Measurements from ENCODE around the gene NUP98.

NUP98 gene

DNA sequence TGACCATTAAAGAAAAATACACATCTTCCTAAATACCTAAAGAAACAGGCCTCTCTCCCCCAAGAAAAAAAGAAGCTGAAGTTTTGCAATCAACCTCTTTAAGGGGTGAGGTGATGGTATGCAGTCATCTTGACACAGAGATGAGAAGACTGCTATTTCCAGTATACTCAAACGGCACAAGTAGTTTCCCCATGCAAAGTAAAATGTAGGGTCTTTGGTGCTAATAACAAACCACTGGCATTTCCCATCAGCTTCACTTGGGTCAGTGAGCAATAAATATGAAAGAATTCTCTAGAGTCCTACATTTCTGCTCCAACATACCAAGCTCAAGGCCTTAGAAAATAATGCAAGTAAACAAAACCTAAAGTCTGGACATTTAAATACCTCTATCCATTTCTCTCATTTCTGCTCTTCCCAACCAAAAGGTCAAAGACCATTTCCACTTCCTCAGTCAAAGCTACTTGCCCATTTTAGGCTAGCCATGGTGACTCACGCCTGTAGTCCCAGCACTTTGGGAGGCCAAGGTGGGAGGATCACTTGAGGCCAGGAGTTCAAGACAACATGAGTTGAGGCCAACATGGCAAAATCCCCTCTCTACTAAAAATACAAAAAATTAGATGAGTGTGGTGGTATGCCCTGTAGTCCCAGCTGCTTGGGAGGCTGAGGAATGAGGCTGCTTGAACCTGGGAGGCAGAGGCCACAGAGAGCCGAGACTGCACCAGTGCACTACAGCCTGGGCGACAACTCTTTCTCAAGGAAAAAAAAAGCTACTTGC lies 86.7 kb downstream of the NUP98 start:
- no peak for DNase-seq
- H3K36me3 Mint-ChIP-seq = peaks cover 35 to 53% of the 10 kb centered on the region in 2 donors
- no peak for ATAC-seq (replicated peaks)
- H3K4me3 Mint-ChIP-seq = no peak overlapping the region
- H3K9me3 Mint-ChIP-seq = no peaks in the 10 kb centered on the region
- H3K27me3 Mint-ChIP-seq = no peaks in the 10 kb centered on the region
- peak overlapping the region; percentile 53 for H3K27ac Mint-ChIP-seq
- peaks cover 3 to 7% of the 10 kb centered on the region in 2 donors for H3K4me1 Mint-ChIP-seq

DNA sequence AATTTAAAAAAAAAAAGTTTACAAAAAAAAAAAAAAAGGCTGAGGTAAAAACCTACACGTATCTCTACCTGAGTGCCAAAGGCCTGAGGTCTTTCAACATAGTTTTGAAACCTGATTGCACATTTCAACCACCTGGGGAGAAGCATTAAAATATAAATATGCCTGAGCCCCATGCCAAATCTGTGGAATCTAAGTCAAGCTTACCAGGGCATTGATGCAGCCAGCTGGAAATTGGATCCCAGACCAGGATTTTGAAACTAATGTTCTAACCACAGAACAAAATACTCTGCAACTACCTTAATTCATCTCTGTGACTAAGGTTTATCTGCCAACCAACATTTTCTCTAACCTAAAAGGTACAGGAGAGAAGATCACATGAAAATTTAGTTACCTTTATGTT lies 87.4 kb downstream of the NUP98 start:
- Mint-ChIP-seq H3K27me3 (no peaks in the 10 kb centered on the region), H3K36me3 (peaks cover 29 to 52% of the 10 kb centered on the region in 2 donors), H3K27ac (no peak overlapping the region), H3K4me3 (no peak overlapping the region), H3K4me1 (peaks cover 3 to 7% of the 10 kb centered on the region in 2 donors), H3K9me3 (no peaks in the 10 kb centered on the region)
- DNase-seq (no peak), ATAC-seq (replicated peaks) (no peak)

DNA sequence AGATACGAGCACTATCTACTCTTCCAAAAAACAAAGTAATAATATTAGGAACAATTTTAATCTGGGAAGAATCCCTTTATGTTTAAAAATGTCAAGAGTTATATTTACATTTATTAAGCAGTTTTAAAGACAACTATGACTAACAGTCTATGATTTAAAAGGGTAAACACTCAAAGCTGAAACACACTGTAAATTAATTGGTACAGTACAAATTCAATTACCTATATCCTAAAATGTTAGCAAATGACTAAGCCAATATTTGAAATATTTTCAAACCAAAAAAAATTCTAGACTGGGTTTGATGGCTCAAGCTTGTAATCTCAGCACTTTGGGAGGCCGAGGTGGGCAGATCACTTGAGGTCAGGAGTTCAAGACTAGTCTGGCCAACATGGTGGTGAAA lies 90.2 kb downstream of the NUP98 start:
- no peaks in the 10 kb centered on the region for H3K27me3 Mint-ChIP-seq
- H3K36me3 Mint-ChIP-seq = peaks cover 22 to 49% of the 10 kb centered on the region in 2 donors
- ATAC-seq (replicated peaks) = no peak
- DNase-seq = no peak
- H3K27ac Mint-ChIP-seq = no peak overlapping the region
- peaks cover 3 to 7% of the 10 kb centered on the region in 2 donors for H3K4me1 Mint-ChIP-seq
- H3K4me3 Mint-ChIP-seq = no peak overlapping the region
- no peaks in the 10 kb centered on the region for H3K9me3 Mint-ChIP-seq

DNA sequence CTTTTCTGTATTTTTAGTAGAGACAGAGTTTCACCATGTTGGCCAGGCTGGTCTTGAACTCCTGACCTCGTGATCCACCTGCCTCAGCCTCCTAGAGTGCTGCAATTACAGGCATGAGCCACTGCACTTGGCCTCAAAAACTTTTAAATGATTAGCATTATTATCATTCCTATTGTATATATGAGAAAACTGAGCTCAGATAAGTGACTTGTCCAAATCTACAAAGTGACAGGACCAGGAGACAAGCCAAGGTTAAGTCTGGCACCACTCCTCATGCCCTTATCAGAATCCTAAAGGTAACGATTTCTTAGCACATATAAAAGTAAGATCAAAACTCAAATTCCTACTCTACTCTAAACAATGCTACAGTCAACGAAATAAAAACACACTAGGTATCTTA lies 94.0 kb downstream of the NUP98 start:
- H3K36me3 Mint-ChIP-seq = peaks cover 31 to 48% of the 10 kb centered on the region in 2 donors
- no peak overlapping the region for H3K27ac Mint-ChIP-seq
- no peak for DNase-seq
- no peak for ATAC-seq (replicated peaks)
- H3K4me1 Mint-ChIP-seq = no peaks in the 10 kb centered on the region
- H3K27me3 Mint-ChIP-seq = no peaks in the 10 kb centered on the region
- H3K9me3 Mint-ChIP-seq = no peaks in the 10 kb centered on the region
- H3K4me3 Mint-ChIP-seq = no peak overlapping the region

DNA sequence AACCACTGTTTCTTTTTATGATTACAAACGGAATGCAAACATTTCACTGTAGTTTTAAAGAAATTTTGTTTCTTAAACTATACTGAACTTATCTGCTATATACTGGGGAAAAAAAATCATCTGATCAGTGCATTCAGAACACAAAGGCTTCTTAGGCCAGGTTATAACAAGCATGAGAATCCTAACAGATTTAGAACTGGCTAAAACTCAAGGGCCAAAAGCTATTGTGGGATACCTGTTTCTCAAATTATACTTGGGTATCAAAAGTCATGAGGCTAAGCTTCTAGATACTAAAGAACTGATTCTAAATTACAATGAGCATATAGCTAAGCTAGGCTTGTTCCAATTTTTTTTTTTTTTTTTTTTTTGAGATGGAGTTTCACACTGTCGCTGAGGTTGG lies 96.4 kb downstream of the NUP98 start:
- H3K27ac Mint-ChIP-seq = peak overlapping the region; percentile 42
- no peaks in the 10 kb centered on the region for H3K9me3 Mint-ChIP-seq
- H3K27me3 Mint-ChIP-seq = no peaks in the 10 kb centered on the region
- H3K4me1 Mint-ChIP-seq = no peaks in the 10 kb centered on the region
- DNase-seq (no peak), ATAC-seq (replicated peaks) (no peak)
- H3K4me3 Mint-ChIP-seq = no peak overlapping the region
- H3K36me3 Mint-ChIP-seq = peaks cover 34 to 44% of the 10 kb centered on the region in 2 donors

DNA sequence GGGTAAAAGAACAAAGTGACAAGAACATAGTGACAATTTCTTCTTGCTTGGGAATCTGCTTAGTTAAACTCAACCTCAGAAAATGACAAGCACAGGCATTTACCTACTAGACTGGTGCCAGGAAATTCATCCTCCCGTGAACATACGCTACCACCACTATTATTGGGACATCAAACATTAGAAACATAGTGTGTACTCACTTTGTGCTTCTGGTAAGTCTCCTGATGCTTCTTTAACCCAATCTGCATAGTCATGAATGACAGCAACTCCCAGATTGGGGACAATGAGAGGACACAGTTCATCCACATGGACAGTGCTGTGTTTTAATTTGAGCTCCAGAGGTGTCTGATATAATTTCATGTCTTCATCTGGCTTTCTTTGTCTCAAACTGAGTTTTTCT lies 96.9 kb downstream of the NUP98 start:
- H3K27ac Mint-ChIP-seq = no peak overlapping the region
- H3K4me3 Mint-ChIP-seq = no peak overlapping the region
- no peaks in the 10 kb centered on the region for H3K4me1 Mint-ChIP-seq
- ATAC-seq (replicated peaks) (no peak), DNase-seq (no peak)
- no peaks in the 10 kb centered on the region for H3K27me3 Mint-ChIP-seq
- no peaks in the 10 kb centered on the region for H3K9me3 Mint-ChIP-seq
- peaks cover 36 to 47% of the 10 kb centered on the region in 2 donors for H3K36me3 Mint-ChIP-seq

DNA sequence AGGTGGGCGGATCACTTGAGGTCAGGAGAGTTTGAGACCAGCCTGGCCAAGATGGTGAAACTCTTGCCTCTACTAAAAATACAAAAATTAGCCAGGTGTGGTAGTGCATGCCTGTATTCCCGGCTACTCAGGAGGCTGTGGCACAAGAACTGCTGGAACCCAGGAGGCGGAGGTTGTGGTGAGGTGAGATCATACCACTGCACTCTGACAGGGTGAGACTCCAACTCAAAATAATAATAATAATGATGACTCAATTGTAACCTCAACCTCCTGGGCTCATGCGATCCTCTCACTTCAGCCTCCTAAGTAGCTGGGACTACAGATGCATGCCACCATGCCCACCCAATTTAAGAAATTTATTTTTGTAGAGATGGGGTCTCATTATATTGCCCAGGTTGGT lies 110.6 kb downstream of the NUP98 start:
- Mint-ChIP-seq H3K4me3 (no peak overlapping the region), H3K36me3 (peaks cover 34 to 37% of the 10 kb centered on the region in 2 donors), H3K4me1 (no peaks in the 10 kb centered on the region), H3K27ac (no peak overlapping the region), H3K27me3 (no peaks in the 10 kb centered on the region), H3K9me3 (no peaks in the 10 kb centered on the region)
- ATAC-seq (replicated peaks) (no peak), DNase-seq (no peak)

DNA sequence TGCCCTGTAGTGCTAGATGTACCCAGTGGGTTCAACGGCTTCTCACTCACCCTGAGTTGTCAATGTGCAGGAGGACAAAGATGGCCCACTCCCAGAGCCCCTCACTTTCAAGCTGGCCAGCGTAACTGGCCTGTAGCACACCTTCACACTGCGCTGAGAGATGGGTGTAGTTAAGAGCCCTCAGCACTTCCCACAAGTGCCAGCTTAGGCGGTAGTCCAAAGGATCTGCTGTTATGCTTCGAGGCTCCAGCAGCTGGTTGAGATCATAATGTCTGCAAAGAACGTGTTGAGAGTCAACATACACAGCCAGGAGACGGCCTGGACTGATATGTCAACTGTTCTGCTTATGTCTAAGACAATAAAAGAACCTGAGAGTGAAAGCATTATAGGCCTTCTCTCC lies 111.4 kb downstream of the NUP98 start:
- H3K4me3 Mint-ChIP-seq = no peak overlapping the region
- peaks cover 38 to 39% of the 10 kb centered on the region in 2 donors for H3K36me3 Mint-ChIP-seq
- no peaks in the 10 kb centered on the region for H3K27me3 Mint-ChIP-seq
- ATAC-seq (replicated peaks) (no peak), DNase-seq (no peak)
- no peak overlapping the region for H3K27ac Mint-ChIP-seq
- no peaks in the 10 kb centered on the region for H3K4me1 Mint-ChIP-seq
- no peaks in the 10 kb centered on the region for H3K9me3 Mint-ChIP-seq

DNA sequence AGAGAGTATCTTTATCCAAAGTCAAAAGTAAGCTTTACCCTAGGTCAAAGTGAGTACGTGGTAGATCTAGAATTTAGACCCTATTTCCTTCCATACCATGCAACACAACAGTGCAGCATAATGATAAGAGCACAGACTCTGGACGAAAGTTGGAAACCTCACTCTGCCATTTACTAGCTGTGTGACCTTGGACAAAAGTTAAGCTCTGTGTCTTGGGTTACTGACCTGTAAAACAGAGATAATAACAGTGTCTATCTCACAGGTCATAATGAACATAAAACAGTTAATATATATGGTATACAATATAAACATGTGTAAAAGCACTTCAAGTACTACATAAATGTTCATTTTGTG lies 112.6 kb downstream of the NUP98 start:
- peaks cover 47 to 48% of the 10 kb centered on the region in 2 donors for H3K36me3 Mint-ChIP-seq
- H3K9me3 Mint-ChIP-seq = no peaks in the 10 kb centered on the region
- no peak overlapping the region for H3K27ac Mint-ChIP-seq
- no peak for DNase-seq
- no peaks in the 10 kb centered on the region for H3K27me3 Mint-ChIP-seq
- H3K4me1 Mint-ChIP-seq = no peaks in the 10 kb centered on the region
- ATAC-seq (replicated peaks) = no peak
- H3K4me3 Mint-ChIP-seq = no peak overlapping the region

DNA sequence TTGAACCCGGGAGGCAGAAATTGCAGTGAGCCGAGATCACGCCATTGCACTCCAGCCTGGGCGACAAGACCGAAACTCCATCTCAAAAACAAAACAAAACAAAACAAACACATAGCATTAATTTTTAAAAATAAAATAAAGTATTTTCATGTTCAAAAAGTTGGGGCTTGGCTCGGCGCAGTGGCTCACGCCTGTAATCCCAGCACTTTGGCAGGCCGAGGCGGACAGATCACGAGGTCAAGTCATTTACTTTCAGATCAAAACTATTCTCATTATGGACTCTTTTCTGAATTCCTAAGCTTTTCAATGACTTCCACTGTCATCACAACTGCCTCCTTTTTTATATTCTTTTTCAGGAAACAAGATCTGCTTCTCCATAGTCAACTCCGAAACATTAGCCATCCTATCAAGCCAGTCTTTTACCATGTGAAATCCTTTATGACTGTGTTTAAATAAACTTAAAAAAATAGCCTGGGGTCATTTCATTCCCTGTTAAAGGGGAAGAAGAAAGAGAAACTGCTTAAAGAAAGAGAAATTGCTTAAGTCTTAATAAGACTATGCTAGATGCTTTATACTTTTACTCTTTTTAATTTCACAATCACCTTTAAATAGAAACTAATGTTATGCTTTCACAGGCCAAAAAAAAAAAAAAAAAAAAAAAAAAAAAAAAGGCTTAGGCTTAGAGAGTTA lies 113.1 kb downstream of the NUP98 start:
- H3K27ac Mint-ChIP-seq = no peak overlapping the region
- H3K4me3 Mint-ChIP-seq = no peak overlapping the region
- no peaks in the 10 kb centered on the region for H3K27me3 Mint-ChIP-seq
- ATAC-seq (replicated peaks) = no peak
- no peaks in the 10 kb centered on the region for H3K9me3 Mint-ChIP-seq
- no peak for DNase-seq
- no peaks in the 10 kb centered on the region for H3K4me1 Mint-ChIP-seq
- H3K36me3 Mint-ChIP-seq = peaks cover 51 to 52% of the 10 kb centered on the region in 2 donors

DNA sequence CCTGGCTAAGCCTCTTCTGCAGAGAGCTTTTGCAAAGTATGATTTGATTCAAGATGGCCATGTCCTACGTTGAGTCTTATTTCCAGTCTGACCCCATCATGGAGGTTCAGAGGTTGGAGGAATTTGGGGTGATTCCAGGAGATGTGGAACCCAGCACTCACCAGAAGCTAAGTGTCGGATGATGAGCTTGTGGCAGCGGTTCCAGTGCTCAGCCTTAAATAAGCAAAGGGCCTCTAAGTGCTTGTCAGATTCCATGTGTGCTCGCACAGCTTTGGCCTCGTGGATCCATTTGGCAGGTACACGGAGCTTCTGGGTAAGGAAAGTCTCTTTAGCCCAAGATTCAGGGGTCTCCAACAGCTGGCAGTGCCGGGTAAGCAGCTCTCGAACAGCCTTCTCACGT lies 114.3 kb downstream of the NUP98 start:
- Mint-ChIP-seq H3K36me3 (peaks cover 54 to 63% of the 10 kb centered on the region in 2 donors), H3K27me3 (no peaks in the 10 kb centered on the region), H3K27ac (no peak overlapping the region), H3K4me1 (no peaks in the 10 kb centered on the region), H3K4me3 (no peak overlapping the region), H3K9me3 (no peaks in the 10 kb centered on the region)
- DNase-seq (no peak), ATAC-seq (replicated peaks) (no peak)

DNA sequence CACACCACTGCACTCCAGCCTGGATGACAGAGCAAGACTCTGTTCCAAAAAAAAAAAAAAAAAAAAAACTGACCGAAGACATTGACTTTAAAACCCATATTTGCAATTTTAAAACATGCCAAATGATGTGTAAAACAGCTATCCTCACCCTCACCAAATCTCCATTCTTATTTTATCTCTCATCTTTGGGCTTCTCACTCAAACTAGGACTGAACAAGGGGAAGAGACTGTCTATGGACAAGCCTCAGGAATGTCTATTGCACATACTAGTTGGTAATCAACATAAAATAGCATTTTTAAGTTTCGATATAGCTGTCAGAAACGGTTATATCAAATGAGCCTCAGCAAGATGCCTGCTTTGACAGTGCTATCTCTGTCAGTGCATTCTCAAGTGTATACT lies 118.3 kb downstream of the NUP98 start:
- ATAC-seq (replicated peaks) = no peak
- H3K27me3 Mint-ChIP-seq = no peaks in the 10 kb centered on the region
- H3K4me1 Mint-ChIP-seq = no peaks in the 10 kb centered on the region
- no peak overlapping the region for H3K4me3 Mint-ChIP-seq
- no peaks in the 10 kb centered on the region for H3K9me3 Mint-ChIP-seq
- H3K36me3 Mint-ChIP-seq = peaks cover 56 to 64% of the 10 kb centered on the region in 2 donors
- no peak overlapping the region for H3K27ac Mint-ChIP-seq
- no peak for DNase-seq

DNA sequence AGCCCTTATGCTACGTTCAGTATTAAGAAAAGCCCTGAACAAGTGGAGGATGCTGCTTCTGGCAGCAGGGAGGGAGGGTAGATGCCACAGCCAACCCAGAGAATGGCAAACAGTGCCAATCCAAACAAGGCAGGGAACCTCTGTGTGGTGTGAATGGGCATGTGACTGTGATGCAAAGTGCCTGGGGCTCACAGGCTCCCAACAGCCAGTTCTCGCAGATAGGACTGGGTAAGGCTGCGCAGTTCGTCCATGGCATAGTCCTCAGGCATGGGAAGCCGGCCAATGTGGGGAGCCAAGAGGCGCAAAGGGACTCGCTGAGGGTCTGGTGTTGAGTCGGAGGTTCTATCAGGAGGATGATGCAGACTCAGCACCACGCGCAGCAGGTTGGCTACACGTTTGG lies 121.4 kb downstream of the NUP98 start:
- Mint-ChIP-seq H3K4me1 (no peaks in the 10 kb centered on the region), H3K27me3 (no peaks in the 10 kb centered on the region), H3K36me3 (peaks cover 61 to 68% of the 10 kb centered on the region in 2 donors), H3K9me3 (no peaks in the 10 kb centered on the region), H3K4me3 (no peak overlapping the region), H3K27ac (no peak overlapping the region)
- ATAC-seq (replicated peaks) (no peak), DNase-seq (no peak)

DNA sequence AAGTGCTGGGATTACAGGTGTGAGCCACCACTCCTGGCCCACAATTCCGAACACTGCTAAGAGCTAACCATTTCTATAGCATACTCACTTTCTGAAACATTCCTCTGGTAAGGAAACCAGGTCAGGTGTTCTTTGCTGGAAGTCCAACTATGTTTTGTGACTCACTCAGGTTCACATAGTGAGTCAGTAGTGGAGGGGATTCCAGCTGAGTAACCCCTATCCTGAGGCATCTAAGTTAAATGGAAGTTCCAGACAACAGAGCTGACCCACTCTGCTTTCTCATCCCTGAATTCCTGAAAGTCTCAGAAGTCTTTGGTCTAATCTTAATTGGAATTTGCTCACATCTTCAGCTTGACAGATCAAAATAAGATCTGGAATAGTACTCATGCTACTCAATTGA lies 123.2 kb downstream of the NUP98 start:
- H3K4me1 Mint-ChIP-seq = no peaks in the 10 kb centered on the region
- no peaks in the 10 kb centered on the region for H3K27me3 Mint-ChIP-seq
- H3K36me3 Mint-ChIP-seq = peaks cover 61 to 70% of the 10 kb centered on the region in 2 donors
- no peak for DNase-seq
- H3K9me3 Mint-ChIP-seq = no peaks in the 10 kb centered on the region
- no peak overlapping the region for H3K4me3 Mint-ChIP-seq
- no peak for ATAC-seq (replicated peaks)
- H3K27ac Mint-ChIP-seq = no peak overlapping the region

Data from stimulated activated naive B cell treated with anti-CD40 and anti-IgM and Interleukin-4, amounts not matched to agents 10 μg/mL and 1 μg/mL and 100 μg/mL, for 72 hours (primary cell).